Non-pigmented ciliary epithelial cell (primary cell): Measurements from ENCODE around the gene APLN.

ENCODE experiments used
- DNase-seq: peaks from one replicate; pipeline ENCODE4 v3.0.0-alpha.2; 2010; ENCODE audit warnings: low read depth

Gene APLN

GRCh38 chrX:129659861-129660260 lies 5.1 kb upstream of the APLN start:
- no peak for DNase-seq

GRCh38 chrX:129659141-129659540 lies 4.4 kb upstream of the APLN start:
- DNase-seq = no peak

- DNase-seq = no peak
Observed at GRCh38 chrX:129658429-129658828, 3.7 kb upstream of the APLN start.

- no peak for DNase-seq
Observed at GRCh38 chrX:129655547-129656249, 942 bp upstream of the APLN start.

- DNase-seq = no peak
Observed at GRCh38 chrX:129653971-129654651, 645 bp downstream of the APLN start.

GRCh38 chrX:129653181-129653970 lies 1.4 kb downstream of the APLN start:
- DNase-seq = no peak

GRCh38 chrX:129652565-129653169 lies 2.1 kb downstream of the APLN start:
- DNase-seq = no peak

GRCh38 chrX:129651756-129652564 lies 2.8 kb downstream of the APLN start:
- DNase-seq = no peak

- no peak for DNase-seq
Observed at GRCh38 chrX:129650821-129651510, 3.8 kb downstream of the APLN start.

- DNase-seq = no peak
Observed at GRCh38 chrX:129650183-129650689, 4.5 kb downstream of the APLN start.

- DNase-seq = no peak
Observed at GRCh38 chrX:129649268-129650182, 5.2 kb downstream of the APLN start.

GRCh38 chrX:129648514-129649267 lies 6.1 kb downstream of the APLN start:
- no peak for DNase-seq

- no peak for DNase-seq
Observed at GRCh38 chrX:129647418-129648410, 7.0 kb downstream of the APLN start.

GRCh38 chrX:129646566-129647417 lies 8.0 kb downstream of the APLN start:
- no peak for DNase-seq

GRCh38 chrX:129642641-129643040 lies 12.1 kb downstream of the APLN start:
- DNase-seq = no peak

GRCh38 chrX:129641941-129642340 lies 12.8 kb downstream of the APLN start:
- no peak for DNase-seq

- DNase-seq = no peak
Observed at GRCh38 chrX:129641469-129641868, 13.3 kb downstream of the APLN start.
